ENCODE measurements around the gene ATAD3C. TPM values are rescaled to one million over a fixed set of nuclear protein-coding genes. Genes with fewer than 3 reads are reported as not detected.

The ATAD3C gene
- total RNA-seq (1 to 10 TPM in 4 of 5 experiments, under 1 TPM in 1; 0.61 to 2.0 (median 1.4) TPM), polyA plus RNA-seq (under 1 TPM; 0.64 to 0.76 TPM), total RNA-seq (not detected)

GRCh38 chr1:1449099-1449739 is at the start of gene ATAD3C:
TSS of gene ATAD3C (plus strand) at chr1:1449689. CDS start at chr1:1450684, 995 bp downstream.
- Mint-ChIP-seq H3K9me3 (no peaks in the 10 kb centered on the region), H3K27me3 (peaks cover 0 to 6% (median 0%) of the 10 kb centered on the region in 5 donors), H3K36me3 (no peaks in the 10 kb centered on the region), H3K4me1 (no peaks in the 10 kb centered on the region), H3K27ac (peak within 1 kb of the TSS in 1 of 9 donors; percentile 54), H3K4me3 (no peak within 1 kb of the TSS)
- no peak for ATAC-seq
- Histone ChIP-seq H3K27ac (ENCODE audit: low read depth, low read length) (no peak within 1 kb of the TSS), H3K27me3 (ENCODE audit: control insufficient read depth in 2 of 2, insufficient read depth in 2 of 2, low read length in 2 of 2) (no peaks in the 10 kb centered on the region), H3K4me3 (ENCODE audit: low read length) (no peak within 1 kb of the TSS), H3K36me3 (ENCODE audit: control insufficient read depth in 2 of 3, insufficient read depth in 3 of 3, low read length in 3 of 3) (no peaks in the 10 kb centered on the region), H3K9me3 (ENCODE audit: control insufficient read depth in 2 of 3, low read length in 3 of 3) (no peaks in the 10 kb centered on the region), H3K4me1 (ENCODE audit: control insufficient read depth in 2 of 2, insufficient read depth in 2 of 2, low read length in 2 of 2) (no peaks in the 10 kb centered on the region)
- DNase-seq, result no peak
- CTCF ChIA-PET, result no interaction called here
- POLR2A ChIA-PET, result no interaction called here
- intact Hi-C loops (cut with micrococcal nuclease), result no loop called here

- H3K27me3 Mint-ChIP-seq, result no peaks in the 10 kb centered on the region
- peaks cover 18 to 61% (median 41%) of the 10 kb centered on the region in 7 donors for H3K4me1 Mint-ChIP-seq
- Histone ChIP-seq H3K27me3 (ENCODE audit: control insufficient read depth in 2 of 2, insufficient read depth in 2 of 2, low read length in 2 of 2) (no peaks in the 10 kb centered on the region), H3K27ac (ENCODE audit: low read depth, low read length) (peak overlapping the region; percentile 87), H3K4me3 (ENCODE audit: low read length) (peak overlapping the region; percentile 99), H3K9me3 (ENCODE audit: control insufficient read depth in 2 of 3, low read length in 3 of 3) (no peaks in the 10 kb centered on the region), H3K4me1 (ENCODE audit: control insufficient read depth in 2 of 2, insufficient read depth in 2 of 2, low read length in 2 of 2) (peaks cover 20 to 23% of the 10 kb centered on the region in 2 donors), H3K36me3 (ENCODE audit: control insufficient read depth in 2 of 3, insufficient read depth in 3 of 3, low read length in 3 of 3) (peaks cover 11 to 63% (median 19%) of the 10 kb centered on the region in 3 experiments)
- intact Hi-C loops (cut with micrococcal nuclease), result loop anchor here (1.0 to 10.0 kb wide), 11 partner anchors 7 to 284 kb away; partner anchors contain the start of genes AURKAIP1 (in 2 of the 2), ATAD3A (in 1 of the 2), ATAD3B (in 1 of the 2) and C1orf159 (in 1 of the 2)
- CTCF ChIA-PET, result interaction anchor here (1.2 to 2.2 kb wide), 2 partner anchors 12 to 28 kb away, joined by 3 to 7 read pairs; no protein-coding TSS in a partner anchor
- peaks cover 0 to 2% (median 0%) of the 10 kb centered on the region in 11 donors for H3K9me3 Mint-ChIP-seq
- peaks cover 0 to 28% (median 18%) of the 10 kb centered on the region in 5 donors for H3K36me3 Mint-ChIP-seq
- H3K27ac Mint-ChIP-seq, result peak overlapping the region; percentile 78 to 93 (median 89)
- peak overlapping the region; percentile 85 to 94 (median 90) for H3K4me3 Mint-ChIP-seq
- peak in 3 of 9 donors; percentile 14 to 31 (median 20) for DNase-seq
- POLR2A ChIA-PET, result interaction anchor here (0.7 to 9.8 kb wide), 11 partner anchors 8 to 214 kb away, joined by 3 to 80 read pairs (median 6); partner anchors contain the start of genes AURKAIP1, MRPL20 and UBE2J2
- ATAC-seq, result no peak
Measured at GRCh38 chr1:1399872-1400575, 49.5 kb upstream of the ATAD3C start.

GRCh38 chr1:1400576-1401456 is 48.7 kb upstream of the ATAD3C start:
- peaks cover 13 to 62% (median 19%) of the 10 kb centered on the region in 3 experiments for H3K36me3 ChIP-seq (ENCODE audit: control insufficient read depth in 2 of 3, insufficient read depth in 3 of 3, low read length in 3 of 3)
- no peaks in the 10 kb centered on the region for H3K9me3 ChIP-seq (ENCODE audit: control insufficient read depth in 2 of 3, low read length in 3 of 3)
- H3K27ac Mint-ChIP-seq, result peak overlapping the region; percentile 21 to 91 (median 88)
- peaks cover 24 to 28% of the 10 kb centered on the region in 2 donors for H3K4me1 ChIP-seq (ENCODE audit: control insufficient read depth in 2 of 2, insufficient read depth in 2 of 2, low read length in 2 of 2)
- H3K27ac ChIP-seq (ENCODE audit: low read depth, low read length), result peak overlapping the region; percentile 87
- no peaks in the 10 kb centered on the region for H3K27me3 Mint-ChIP-seq
- peak overlapping the region; percentile 99 for H3K4me3 ChIP-seq (ENCODE audit: low read length)
- H3K4me3 Mint-ChIP-seq, result peak overlapping the region; percentile 85 to 94 (median 90)
- ChIA-PET CTCF (interaction anchor here (0.6 to 2.2 kb wide), 2 partner anchors 29 to 110 kb away, joined by 5 to 7 read pairs; no protein-coding TSS in a partner anchor), POLR2A (interaction anchor here (0.7 to 3.4 kb wide), 8 partner anchors 10 to 213 kb away, joined by 3 to 59 read pairs (median 4); partner anchors contain the start of genes AURKAIP1 and UBE2J2)
- no peak for DNase-seq
- ATAC-seq, result no peak
- H3K4me1 Mint-ChIP-seq, result peaks cover 10 to 60% (median 39%) of the 10 kb centered on the region in 7 donors
- H3K27me3 ChIP-seq (ENCODE audit: control insufficient read depth in 2 of 2, insufficient read depth in 2 of 2, low read length in 2 of 2), result no peaks in the 10 kb centered on the region
- peaks cover 0 to 3% (median 0%) of the 10 kb centered on the region in 11 donors for H3K9me3 Mint-ChIP-seq
- intact Hi-C loops (cut with micrococcal nuclease), result loop anchor here in 1 of 2 donors (10.0 kb wide), 1 partner anchor 214 kb away; the partner anchor contains the start of gene MIB2
- peaks cover 0 to 28% (median 11%) of the 10 kb centered on the region in 5 donors for H3K36me3 Mint-ChIP-seq

GRCh38 chr1:1401457-1402010 is 48.0 kb upstream of the ATAD3C start:
- no peaks in the 10 kb centered on the region for H3K9me3 ChIP-seq (ENCODE audit: control insufficient read depth in 2 of 3, low read length in 3 of 3)
- Mint-ChIP-seq H3K4me3 (peak overlapping the region; percentile 37 to 94 (median 50)), H3K27me3 (no peaks in the 10 kb centered on the region), H3K36me3 (peaks cover 0 to 32% (median 11%) of the 10 kb centered on the region in 5 donors), H3K27ac (peak overlapping the region in 8 of 9 donors; percentile 21 to 89 (median 78)), H3K9me3 (peaks cover 0 to 6% (median 0%) of the 10 kb centered on the region in 11 donors), H3K4me1 (peaks cover 10 to 66% (median 44%) of the 10 kb centered on the region in 7 donors)
- ChIA-PET CTCF (interaction anchor here (0.6 kb wide), 1 partner anchor 109 kb away, joined by 5 read pairs; no protein-coding TSS in a partner anchor), POLR2A (no interaction called here)
- no peaks in the 10 kb centered on the region for H3K27me3 ChIP-seq (ENCODE audit: control insufficient read depth in 2 of 2, insufficient read depth in 2 of 2, low read length in 2 of 2)
- intact Hi-C loops (cut with micrococcal nuclease), result loop anchor here in 1 of 2 donors (10.0 kb wide), 1 partner anchor 213 kb away; the partner anchor contains the start of gene MIB2
- DNase-seq (no peak), ATAC-seq (no peak)
- H3K4me3 ChIP-seq (ENCODE audit: low read length), result no peak overlapping the region
- peaks cover 31 to 34% of the 10 kb centered on the region in 2 donors for H3K4me1 ChIP-seq (ENCODE audit: control insufficient read depth in 2 of 2, insufficient read depth in 2 of 2, low read length in 2 of 2)
- no peak overlapping the region for H3K27ac ChIP-seq (ENCODE audit: low read depth, low read length)
- H3K36me3 ChIP-seq (ENCODE audit: control insufficient read depth in 2 of 3, insufficient read depth in 3 of 3, low read length in 3 of 3), result peaks cover 13 to 62% (median 20%) of the 10 kb centered on the region in 3 experiments

GRCh38 chr1:1402072-1402900 is 47.2 kb upstream of the ATAD3C start:
- Mint-ChIP-seq H3K36me3 (peaks cover 0 to 36% (median 11%) of the 10 kb centered on the region in 5 donors), H3K4me3 (peak overlapping the region in 9 of 10 donors; percentile 10 to 57 (median 50)), H3K9me3 (peaks cover 0 to 6% (median 0%) of the 10 kb centered on the region in 11 donors), H3K27ac (peak overlapping the region in 8 of 9 donors; percentile 21 to 89 (median 78)), H3K4me1 (peaks cover 10 to 67% (median 46%) of the 10 kb centered on the region in 7 donors), H3K27me3 (peaks cover 0 to 1% (median 0%) of the 10 kb centered on the region in 5 donors)
- ATAC-seq (no peak), DNase-seq (peak in 4 of 9 donors; percentile 15 to 33 (median 26))
- peaks cover 11 to 62% (median 16%) of the 10 kb centered on the region in 3 experiments for H3K36me3 ChIP-seq (ENCODE audit: control insufficient read depth in 2 of 3, insufficient read depth in 3 of 3, low read length in 3 of 3)
- H3K27ac ChIP-seq (ENCODE audit: low read depth, low read length), result no peak overlapping the region
- ChIA-PET CTCF (interaction anchor here (0.7 kb wide), 1 partner anchor 39 kb away, joined by 3 read pairs; no protein-coding TSS in a partner anchor), POLR2A (interaction anchor here (0.6 to 0.8 kb wide), 3 partner anchors 19 to 334 kb away, joined by 3 read pairs; no protein-coding TSS in a partner anchor)
- H3K4me1 ChIP-seq (ENCODE audit: control insufficient read depth in 2 of 2, insufficient read depth in 2 of 2, low read length in 2 of 2), result peaks cover 32 to 33% of the 10 kb centered on the region in 2 donors
- H3K27me3 ChIP-seq (ENCODE audit: control insufficient read depth in 2 of 2, insufficient read depth in 2 of 2, low read length in 2 of 2), result no peaks in the 10 kb centered on the region
- H3K4me3 ChIP-seq (ENCODE audit: low read length), result no peak overlapping the region
- H3K9me3 ChIP-seq (ENCODE audit: control insufficient read depth in 2 of 3, low read length in 3 of 3), result no peaks in the 10 kb centered on the region
- intact Hi-C loops (cut with micrococcal nuclease), result loop anchor here in 1 of 2 donors (10.0 kb wide), 1 partner anchor 213 kb away; the partner anchor contains the start of gene MIB2
